Measurements from ENCODE around the gene TNFSF10. TPM values are rescaled to one million over a fixed set of nuclear protein-coding genes. Genes with fewer than 3 reads are reported as not detected.
A peak's percentile ranks its signal among the peaks of the same experiment; 100 is the strongest.

TNFSF10 gene
- total and polyA plus RNA-seq, 2 donors (not counting 1 experiment from before 2014, with no cell fraction given): 16.4 to 21.0 TPM

GRCh38 chr3:172546105-172546504 is 22.9 kb upstream of the TNFSF10 start:
- POLR2A ChIA-PET: interaction anchor here (1.2 kb wide), 1 partner anchor 23 kb away, joined by 4 read pairs; the partner anchor contains the start of gene TNFSF10

GRCh38 chr3:172544404-172544803 is 21.2 kb upstream of the TNFSF10 start:
- Histone ChIP-seq H3K27ac (ENCODE audit: low read length in 2 of 2) (no peak overlapping the region), H2AFZ (ENCODE audit: insufficient read depth, low read depth, low read length, poor library complexity, severe bottlenecking) (no peak overlapping the region), H3K79me2 (ENCODE audit: control insufficient read depth, insufficient read depth, low read length) (no peaks in the 10 kb centered on the region), H4K20me1 (ENCODE audit: control insufficient read depth, insufficient read depth, low read length, poor library complexity, severe bottlenecking) (no peaks in the 10 kb centered on the region), H3K36me3 (replicated peaks in 1 of 2; ENCODE audit: control extremely low read depth in 1 of 2, control insufficient read depth in 1 of 2, extremely low read depth in 1 of 2, insufficient read depth in 2 of 2, low read length in 1 of 2) (no peaks in the 10 kb centered on the region), H3K4me2 (replicated peaks; ENCODE audit: low read depth, low read length, poor library complexity, severe bottlenecking) (no peak overlapping the region), H3K4me3 (ENCODE audit: control extremely low read depth in 1 of 5, extremely low read depth in 1 of 5, insufficient read depth in 1 of 5, low read depth in 2 of 5, low read length in 4 of 5) (no peak overlapping the region), H3K27me3 (replicated peaks in 1 of 4; ENCODE audit: control extremely low read depth in 1 of 4, control insufficient read depth in 3 of 4, insufficient read depth in 4 of 4, low read length in 3 of 4) (no peaks in the 10 kb centered on the region), H3K4me1 (ENCODE audit: control insufficient read depth in 2 of 2, insufficient read depth in 2 of 2, low read length in 2 of 2) (peaks cover 15 to 18% of the 10 kb centered on the region in 2 donors), H3K9me3 (ENCODE audit: control extremely low read depth in 1 of 3, control insufficient read depth in 2 of 3, insufficient read depth in 1 of 3, low read length in 2 of 3) (no peaks in the 10 kb centered on the region), H3K9ac (ENCODE audit: low read length) (no peak overlapping the region)
- TF ChIP-seq CTCF (IDR thresholded peaks at IDR 0.05) (no peak), EZH2 (IDR thresholded peaks at IDR 0.05; ENCODE audit: borderline replicate concordance, insufficient read depth, low read depth, low read length, poor library complexity, severe bottlenecking) (no peak)
- intact Hi-C loops (cut with micrococcal nuclease): no loop called here
- Mint-ChIP-seq H3K27ac (no peak overlapping the region), H3K27me3 (no peaks in the 10 kb centered on the region), H3K4me1 (peaks cover 24% of the 10 kb centered on the region), H3K9me3 (ENCODE audit: insufficient read depth) (no peaks in the 10 kb centered on the region), H3K4me3 (no peak overlapping the region)
- DNase-seq: no peak
- ChIA-PET POLR2A (no interaction called here), CTCF (no interaction called here)
- no CpG with 5 or more reads among the region's 2 CpGs for WGBS (ENCODE audit: insufficient coverage)
- ATAC-seq (ENCODE audit: low read depth): no peak

More at GRCh38 chr3:172546105-172546504, 22.9 kb upstream of the TNFSF10 start:
- TF ChIP-seq CTCF (IDR thresholded peaks at IDR 0.05): no peak
- no peak for TF ChIP-seq EZH2 (IDR thresholded peaks at IDR 0.05; ENCODE audit: borderline replicate concordance, insufficient read depth, low read depth, low read length, poor library complexity, severe bottlenecking)
- Mint-ChIP-seq H3K9me3 (ENCODE audit: insufficient read depth) (no peaks in the 10 kb centered on the region), H3K4me3 (no peak overlapping the region), H3K27ac (no peak overlapping the region), H3K27me3 (no peaks in the 10 kb centered on the region), H3K4me1 (peaks cover 24% of the 10 kb centered on the region)
- peak overlapping the region in 1 of 2 donors; percentile 29 for H3K27ac ChIP-seq (ENCODE audit: low read length in 2 of 2)
- peak overlapping the region; percentile 56 for H3K4me2 ChIP-seq (replicated peaks; ENCODE audit: low read depth, low read length, poor library complexity, severe bottlenecking)
- intact Hi-C loops (cut with micrococcal nuclease): loop anchor here (1.0 kb wide), 1 partner anchor 23 kb away; the partner anchor contains the start of gene TNFSF10
- H3K9me3 ChIP-seq (ENCODE audit: control extremely low read depth in 1 of 3, control insufficient read depth in 2 of 3, insufficient read depth in 1 of 3, low read length in 2 of 3): no peaks in the 10 kb centered on the region
- DNase-seq: no peak
- H3K4me3 ChIP-seq (ENCODE audit: control extremely low read depth in 1 of 5, extremely low read depth in 1 of 5, insufficient read depth in 1 of 5, low read depth in 2 of 5, low read length in 4 of 5): no peak overlapping the region
- peak overlapping the region; percentile 29 for H2AFZ ChIP-seq (ENCODE audit: insufficient read depth, low read depth, low read length, poor library complexity, severe bottlenecking)
- no peak for ATAC-seq (ENCODE audit: low read depth)
- no peaks in the 10 kb centered on the region for H4K20me1 ChIP-seq (ENCODE audit: control insufficient read depth, insufficient read depth, low read length, poor library complexity, severe bottlenecking)
- CTCF ChIA-PET: no interaction called here
- no peaks in the 10 kb centered on the region for H3K27me3 ChIP-seq (replicated peaks in 1 of 4; ENCODE audit: control extremely low read depth in 1 of 4, control insufficient read depth in 3 of 4, insufficient read depth in 4 of 4, low read length in 3 of 4)
- peaks cover 15 to 18% of the 10 kb centered on the region in 2 donors for H3K4me1 ChIP-seq (ENCODE audit: control insufficient read depth in 2 of 2, insufficient read depth in 2 of 2, low read length in 2 of 2)
- no peaks in the 10 kb centered on the region for H3K36me3 ChIP-seq (replicated peaks in 1 of 2; ENCODE audit: control extremely low read depth in 1 of 2, control insufficient read depth in 1 of 2, extremely low read depth in 1 of 2, insufficient read depth in 2 of 2, low read length in 1 of 2)
- 86% methylated on average over 2 of the region's 3 CpGs for WGBS (ENCODE audit: insufficient coverage)
- H3K79me2 ChIP-seq (ENCODE audit: control insufficient read depth, insufficient read depth, low read length): no peaks in the 10 kb centered on the region
- H3K9ac ChIP-seq (ENCODE audit: low read length): no peak overlapping the region
